ENCODE data around the gene CRCP.
"Not testable (repeated sequence)": the region's sequence is repeated elsewhere in the genome, so short reads cannot be mapped to it uniquely, and the experiment has no call there.

CRCP gene

GRCh38 chr7:66140924-66141323 is 26.3 kb downstream of the CRCP start:
- no peak overlapping the region for H3K27ac ChIP-seq (ENCODE audit: low read depth, low read length)

GRCh38 chr7:66142334-66142733 is 27.7 kb downstream of the CRCP start:
- Histone ChIP-seq H3K36me3 (ENCODE audit: control insufficient read depth, insufficient read depth, low read length) (peaks cover 54% of the 10 kb centered on the region), H3K4me1 (ENCODE audit: control insufficient read depth, insufficient read depth, low read length) (no peaks in the 10 kb centered on the region; the same call in 1 of the 2 replicates), H3K27me3 (ENCODE audit: control insufficient read depth, insufficient read depth, low read length) (no peaks in the 10 kb centered on the region), H3K9me3 (ENCODE audit: control insufficient read depth, insufficient read depth, low read depth, low read length) (no peaks in the 10 kb centered on the region), H3K4me3 (ENCODE audit: low read depth, low read length) (no peak overlapping the region), H3K9ac (ENCODE audit: low read length) (no peak overlapping the region), H3K27ac (ENCODE audit: low read depth, low read length) (no peak overlapping the region)

More at GRCh38 chr7:66140924-66141323, 26.3 kb downstream of the CRCP start:
- H3K9ac ChIP-seq (ENCODE audit: low read length): no peak overlapping the region
- peaks cover 47% of the 10 kb centered on the region for H3K36me3 ChIP-seq (ENCODE audit: control insufficient read depth, insufficient read depth, low read length)
- H3K4me1 ChIP-seq (ENCODE audit: control insufficient read depth, insufficient read depth, low read length): no peaks in the 10 kb centered on the region; the same call in 1 of the 2 replicates
- no peaks in the 10 kb centered on the region for H3K9me3 ChIP-seq (ENCODE audit: control insufficient read depth, insufficient read depth, low read depth, low read length)
- H3K27me3 ChIP-seq (ENCODE audit: control insufficient read depth, insufficient read depth, low read length): no peaks in the 10 kb centered on the region
- H3K4me3 ChIP-seq (ENCODE audit: low read depth, low read length): no peak overlapping the region

- H3K9ac ChIP-seq (ENCODE audit: low read length): no peak overlapping the region
- H3K4me3 ChIP-seq (ENCODE audit: low read depth, low read length): no peak overlapping the region
- no peak overlapping the region for H3K27ac ChIP-seq (ENCODE audit: low read depth, low read length)
- peaks cover 53% of the 10 kb centered on the region for H3K36me3 ChIP-seq (ENCODE audit: control insufficient read depth, insufficient read depth, low read length)
- no peaks in the 10 kb centered on the region; the same call in 1 of the 2 replicates for H3K4me1 ChIP-seq (ENCODE audit: control insufficient read depth, insufficient read depth, low read length)
- H3K9me3 ChIP-seq (ENCODE audit: control insufficient read depth, insufficient read depth, low read depth, low read length): no peaks in the 10 kb centered on the region
- no peaks in the 10 kb centered on the region for H3K27me3 ChIP-seq (ENCODE audit: control insufficient read depth, insufficient read depth, low read length)
These were observed 28.3 kb downstream of the CRCP start for GRCh38 chr7:66142996-66143395.

GRCh38 chr7:66143876-66144332 is 29.3 kb downstream of the CRCP start:
- no peak overlapping the region for H3K9ac ChIP-seq (ENCODE audit: low read length)
- H3K4me3 ChIP-seq (ENCODE audit: low read depth, low read length): no peak overlapping the region
- no peaks in the 10 kb centered on the region; the same call in 1 of the 2 replicates for H3K4me1 ChIP-seq (ENCODE audit: control insufficient read depth, insufficient read depth, low read length)
- H3K9me3 ChIP-seq (ENCODE audit: control insufficient read depth, insufficient read depth, low read depth, low read length): no peaks in the 10 kb centered on the region
- no peak overlapping the region for H3K27ac ChIP-seq (ENCODE audit: low read depth, low read length)
- H3K36me3 ChIP-seq (ENCODE audit: control insufficient read depth, insufficient read depth, low read length): peaks cover 59% of the 10 kb centered on the region
- H3K27me3 ChIP-seq (ENCODE audit: control insufficient read depth, insufficient read depth, low read length): no peaks in the 10 kb centered on the region

GRCh38 chr7:66145400-66146104 is 30.9 kb downstream of the CRCP start:
- no peak overlapping the region for H3K9ac ChIP-seq (ENCODE audit: low read length)
- no peaks in the 10 kb centered on the region; the same call in 1 of the 2 replicates for H3K4me1 ChIP-seq (ENCODE audit: control insufficient read depth, insufficient read depth, low read length)
- no peak overlapping the region for H3K27ac ChIP-seq (ENCODE audit: low read depth, low read length)
- peaks cover 55% of the 10 kb centered on the region for H3K36me3 ChIP-seq (ENCODE audit: control insufficient read depth, insufficient read depth, low read length)
- no peaks in the 10 kb centered on the region for H3K27me3 ChIP-seq (ENCODE audit: control insufficient read depth, insufficient read depth, low read length)
- no peak overlapping the region for H3K4me3 ChIP-seq (ENCODE audit: low read depth, low read length)
- no peaks in the 10 kb centered on the region for H3K9me3 ChIP-seq (ENCODE audit: control insufficient read depth, insufficient read depth, low read depth, low read length)

- Histone ChIP-seq H3K4me3 (ENCODE audit: low read depth, low read length) (no peak overlapping the region), H3K36me3 (ENCODE audit: control insufficient read depth, insufficient read depth, low read length) (peaks cover 52% of the 10 kb centered on the region), H3K4me1 (ENCODE audit: control insufficient read depth, insufficient read depth, low read length) (peaks cover 1% of the 10 kb centered on the region), H3K9me3 (ENCODE audit: control insufficient read depth, insufficient read depth, low read depth, low read length) (no peaks in the 10 kb centered on the region), H3K27ac (ENCODE audit: low read depth, low read length) (no peak overlapping the region), H3K27me3 (ENCODE audit: control insufficient read depth, insufficient read depth, low read length) (no peaks in the 10 kb centered on the region), H3K9ac (ENCODE audit: low read length) (no peak overlapping the region)
These were observed 32.1 kb downstream of the CRCP start for GRCh38 chr7:66146701-66147100.

GRCh38 chr7:66147657-66148056 is 33.0 kb downstream of the CRCP start:
- H3K9ac ChIP-seq (ENCODE audit: low read length); H3K4me3 ChIP-seq (ENCODE audit: low read depth, low read length); H3K9me3 ChIP-seq (ENCODE audit: control insufficient read depth, insufficient read depth, low read depth, low read length); H3K27me3 ChIP-seq (ENCODE audit: control insufficient read depth, insufficient read depth, low read length); H3K27ac ChIP-seq (ENCODE audit: low read depth, low read length): not testable (repeated sequence)
- H3K36me3 ChIP-seq (ENCODE audit: control insufficient read depth, insufficient read depth, low read length): peaks cover 42% of the 10 kb centered on the region
- peaks cover 10% of the 10 kb centered on the region for H3K4me1 ChIP-seq (ENCODE audit: control insufficient read depth, insufficient read depth, low read length)

GRCh38 chr7:66150471-66150870 is 35.8 kb downstream of the CRCP start:
- no peaks in the 10 kb centered on the region for H3K27me3 ChIP-seq (ENCODE audit: control insufficient read depth, insufficient read depth, low read length)
- no peak overlapping the region for H3K27ac ChIP-seq (ENCODE audit: low read depth, low read length)
- no peak overlapping the region for H3K9ac ChIP-seq (ENCODE audit: low read length)
- H3K9me3 ChIP-seq (ENCODE audit: control insufficient read depth, insufficient read depth, low read depth, low read length): no peaks in the 10 kb centered on the region
- H3K36me3 ChIP-seq (ENCODE audit: control insufficient read depth, insufficient read depth, low read length): peaks cover 29% of the 10 kb centered on the region
- peaks cover 15% of the 10 kb centered on the region for H3K4me1 ChIP-seq (ENCODE audit: control insufficient read depth, insufficient read depth, low read length)
- H3K4me3 ChIP-seq (ENCODE audit: low read depth, low read length): no peak overlapping the region

- H3K36me3 ChIP-seq (ENCODE audit: control insufficient read depth, insufficient read depth, low read length): peaks cover 21% of the 10 kb centered on the region
- peaks cover 15% of the 10 kb centered on the region for H3K4me1 ChIP-seq (ENCODE audit: control insufficient read depth, insufficient read depth, low read length)
These were observed 37.9 kb downstream of the CRCP start for GRCh38 chr7:66152371-66153191.

GRCh38 chr7:66153691-66154090 is 39.0 kb downstream of the CRCP start:
- Histone ChIP-seq H3K4me1 (ENCODE audit: control insufficient read depth, insufficient read depth, low read length) (peaks cover 15% of the 10 kb centered on the region), H3K9ac (ENCODE audit: low read length) (no peak overlapping the region), H3K27me3 (ENCODE audit: control insufficient read depth, insufficient read depth, low read length) (no peaks in the 10 kb centered on the region), H3K9me3 (ENCODE audit: control insufficient read depth, insufficient read depth, low read depth, low read length) (no peaks in the 10 kb centered on the region), H3K4me3 (ENCODE audit: low read depth, low read length) (no peak overlapping the region), H3K27ac (ENCODE audit: low read depth, low read length) (no peak overlapping the region), H3K36me3 (ENCODE audit: control insufficient read depth, insufficient read depth, low read length) (peaks cover 19% of the 10 kb centered on the region)

More at GRCh38 chr7:66152371-66153191, 37.9 kb downstream of the CRCP start:
- Histone ChIP-seq H3K9ac (ENCODE audit: low read length) (no peak overlapping the region), H3K27ac (ENCODE audit: low read depth, low read length) (no peak overlapping the region), H3K27me3 (ENCODE audit: control insufficient read depth, insufficient read depth, low read length) (no peaks in the 10 kb centered on the region), H3K4me3 (ENCODE audit: low read depth, low read length) (no peak overlapping the region), H3K9me3 (ENCODE audit: control insufficient read depth, insufficient read depth, low read depth, low read length) (no peaks in the 10 kb centered on the region)

- H3K4me3 ChIP-seq (ENCODE audit: low read depth, low read length); H3K27me3 ChIP-seq (ENCODE audit: control insufficient read depth, insufficient read depth, low read length); H3K9ac ChIP-seq (ENCODE audit: low read length); H3K9me3 ChIP-seq (ENCODE audit: control insufficient read depth, insufficient read depth, low read depth, low read length); H3K27ac ChIP-seq (ENCODE audit: low read depth, low read length): not testable (repeated sequence)
- H3K36me3 ChIP-seq (ENCODE audit: control insufficient read depth, insufficient read depth, low read length): peaks cover 18% of the 10 kb centered on the region
- peaks cover 15% of the 10 kb centered on the region for H3K4me1 ChIP-seq (ENCODE audit: control insufficient read depth, insufficient read depth, low read length)
These were observed 41.4 kb downstream of the CRCP start for GRCh38 chr7:66156035-66156434.

All from HUES6 (cell line).